Measurements from ENCODE around the gene PNPLA3.

DNA sequence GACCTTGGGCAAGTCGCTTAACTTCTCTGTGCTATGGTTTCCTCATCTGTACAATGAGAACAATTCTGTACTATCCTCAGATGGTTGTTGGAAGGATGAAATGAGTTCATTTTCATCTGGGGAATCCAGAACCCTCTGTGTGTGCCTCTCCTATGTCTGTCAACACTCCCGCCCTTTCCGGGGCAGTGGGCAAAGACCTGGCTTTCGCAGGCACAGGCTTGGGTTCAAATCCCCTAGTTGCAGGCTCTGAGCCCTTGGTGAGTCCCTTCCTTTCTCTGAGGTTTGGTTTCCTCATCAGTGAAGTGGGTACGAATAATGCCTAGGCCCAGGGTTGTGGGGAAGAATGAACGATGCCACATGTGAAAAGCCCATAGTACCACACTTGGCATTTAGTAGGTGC, 37.8 kb upstream of the PNPLA3 start:
- TF ChIP-seq CTCF (IDR thresholded peaks at IDR 0.05; ENCODE audit: low read depth, low read length, poor library complexity, severe bottlenecking) (no peak), EZH2phosphoT487 (IDR thresholded peaks at IDR 0.05; ENCODE audit: borderline replicate concordance, low read length) (no peak)
